ENCODE data around the gene ZNF415.

- TF ChIP-seq POLR2A (IDR thresholded peaks at IDR 0.05; ENCODE audit: borderline replicate concordance, extremely low read depth, insufficient read depth, insufficient read length) (no peak), MAX (IDR thresholded peaks at IDR 0.05) (no peak), FOSL1 (IDR thresholded peaks at IDR 0.05; ENCODE audit: low read depth) (no peak), EZH2phosphoT487 (IDR thresholded peaks at IDR 0.05; ENCODE audit: borderline replicate concordance) (no peak), ELF1 (IDR thresholded peaks at IDR 0.05; ENCODE audit: borderline replicate concordance, low read depth) (no peak), ZBTB33 (IDR thresholded peaks at IDR 0.05; ENCODE audit: extremely low read depth, insufficient replicate concordance, low read length) (no peak), TCF7L2 (IDR thresholded peaks at IDR 0.05; ENCODE audit: borderline replicate concordance, extremely low read depth, insufficient read depth, insufficient read length) (no peak), EZH2 (IDR thresholded peaks at IDR 0.05) (no peak), YY1 (IDR thresholded peaks at IDR 0.05; ENCODE audit: extremely low read depth, insufficient replicate concordance, low read depth, low read length) (no peak)
- TF ChIP-seq, protein P1, sequence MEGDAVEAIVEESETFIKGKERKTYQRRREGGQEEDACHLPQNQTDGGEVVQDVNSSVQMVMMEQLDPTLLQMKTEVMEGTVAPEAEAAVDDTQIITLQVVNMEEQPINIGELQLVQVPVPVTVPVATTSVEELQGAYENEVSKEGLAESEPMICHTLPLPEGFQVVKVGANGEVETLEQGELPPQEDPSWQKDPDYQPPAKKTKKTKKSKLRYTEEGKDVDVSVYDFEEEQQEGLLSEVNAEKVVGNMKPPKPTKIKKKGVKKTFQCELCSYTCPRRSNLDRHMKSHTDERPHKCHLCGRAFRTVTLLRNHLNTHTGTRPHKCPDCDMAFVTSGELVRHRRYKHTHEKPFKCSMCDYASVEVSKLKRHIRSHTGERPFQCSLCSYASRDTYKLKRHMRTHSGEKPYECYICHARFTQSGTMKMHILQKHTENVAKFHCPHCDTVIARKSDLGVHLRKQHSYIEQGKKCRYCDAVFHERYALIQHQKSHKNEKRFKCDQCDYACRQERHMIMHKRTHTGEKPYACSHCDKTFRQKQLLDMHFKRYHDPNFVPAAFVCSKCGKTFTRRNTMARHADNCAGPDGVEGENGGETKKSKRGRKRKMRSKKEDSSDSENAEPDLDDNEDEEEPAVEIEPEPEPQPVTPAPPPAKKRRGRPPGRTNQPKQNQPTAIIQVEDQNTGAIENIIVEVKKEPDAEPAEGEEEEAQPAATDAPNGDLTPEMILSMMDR (IDR thresholded peaks at IDR 0.05 in 2 of 3, conservative IDR thresholded peaks at IDR 0.05 in 1 of 3; ENCODE audit: borderline replicate concordance in 1 of 3, insufficient read depth in 1 of 3, low read depth in 2 of 3, low read length in 2 of 3): no peak
These were observed 63.9 kb downstream of the ZNF415 start for GRCh38 chr19:53068834-53069233.

Measured in HCT116 (cell line).